Panc1 (cell line): ENCODE results near the gene DVL1. TPM values are rescaled to one million over a fixed set of nuclear protein-coding genes. Genes with fewer than 3 reads are reported as not detected.

ENCODE experiments used
- ATAC-seq: fragments of 200-7000 bp; cut with Tn5 transposase; 2 replicates; pipeline ENCODE4 v1.9.1; 2020; ENCODE audit warnings: mild to moderate bottlenecking, moderate library complexity
- BruUV-seq: library from RNA; stranded (reverse); fragments of 400-500 nt; replicated peaks from 2 replicates; lab custom pipeline; 2021; lab: Mats Ljungman, UMichigan
- CTCF ChIA-PET: fragments of 300-600 bp; sonication (Branson Sonifier 250); formaldehyde crosslinking; loops from one replicate; lab custom pipeline; 2022; ENCODE audit warnings: antibody characterized with exemption; lab: Charles Lee
- POLR2A ChIA-PET: fragments of 300-600 bp; sonication (Branson Sonifier 250); formaldehyde crosslinking; loops from one replicate; lab custom pipeline; 2022; ENCODE audit warnings: antibody characterized with exemption; lab: Charles Lee
- DNase-seq: peaks from one replicate; pipeline ENCODE4 v3.0.0-alpha.2; 2010; ENCODE audit warnings: low read depth, low spot score
- H3K27ac ChIP-seq: 2 replicates; pipeline ENCODE4 v1.5.1; 2011; ENCODE audit warnings: mild to moderate bottlenecking, low read length, inconsistent platforms
- H3K27me3 ChIP-seq: fragments of 200-500 bp; sonication (Bioruptor generic); 2 replicates; pipeline ENCODE4 v1.6.0; 2014; ENCODE audit warnings: low read length, inconsistent platforms; ENCODE audit not compliant: control insufficient read depth, insufficient read depth
- H3K36me3 ChIP-seq: fragments of 200-500 bp; sonication (Bioruptor generic); 2 replicates; pipeline ENCODE4 v1.5.1; 2014; ENCODE audit warnings: inconsistent platforms, mild to moderate bottlenecking, low read length, moderate library complexity; ENCODE audit not compliant: control insufficient read depth, insufficient read depth
- H3K4me1 ChIP-seq: 2 replicates; pipeline ENCODE4 v1.5.1; 2011; ENCODE audit warnings: inconsistent platforms, mild to moderate bottlenecking, low read length, moderate library complexity; ENCODE audit not compliant: control insufficient read depth, insufficient read depth
- H3K4me3 ChIP-seq, 2 experiments: 2 replicates each; pipeline ENCODE4 v1.5.1; 2011 to 2012; ENCODE audit warnings: low read depth in 2 of 2, low read length in 2 of 2, mild to moderate bottlenecking in 2 of 2, inconsistent platforms in 1 of 2, moderate library complexity in 1 of 2
- H3K9me3 ChIP-seq: fragments of 200-500 bp; sonication (Bioruptor generic); 2 replicates; pipeline ENCODE4 v1.5.1; 2014; ENCODE audit warnings: low read depth, mild to moderate bottlenecking, inconsistent platforms, low read length, moderate library complexity; ENCODE audit not compliant: control insufficient read depth, insufficient read depth
- POLR2AphosphoS5 ChIP-seq: IDR thresholded peaks from 2 replicates; pipeline ENCODE4 v1.6.1; 2012; ENCODE audit warnings: mild to moderate bottlenecking, low read depth, low read length, moderate library complexity
- SIN3A ChIP-seq: IDR thresholded peaks from 2 replicates; pipeline ENCODE4 v1.6.1; 2012; ENCODE audit warnings: low read depth, mild to moderate bottlenecking, low read length, moderate library complexity, borderline replicate concordance; ENCODE audit not compliant: insufficient read depth
- TCF7L2 ChIP-seq: IDR thresholded peaks from 2 replicates; pipeline ENCODE4 v1.6.1; 2011; ENCODE audit warnings: mild to moderate bottlenecking, low read depth, low read length, inconsistent platforms
- in situ Hi-C: cut with HindIII; loops from 2 replicates; pipeline ENCODE4 v1.10.0; 2016; ENCODE audit warnings: low sequenced_read_pairs, low pct_unique_long_range_greater_than_20kb
- intact Hi-C: fragments of 100-400 bp; cut with micrococcal nuclease; formaldehyde crosslinking; loops from one replicate; pipeline ENCODE4 v1.10.0; 2022; ENCODE audit not compliant: unreplicated experiment
- total RNA-seq: library from RNA; stranded (reverse); gene quantifications from one replicate; pipeline ENCODE4 v1.2.1, GENCODE V29; 2021; ENCODE audit not compliant: unreplicated experiment
- TF ChIP-seq, protein P1 (sequence below): fragments of 450-650 bp; IDR thresholded peaks from 2 replicates; pipeline ENCODE4 v1.5.1; 2017; ENCODE audit warnings: mild to moderate bottlenecking
- TF ChIP-seq, protein P2 (sequence below), 2 experiments: IDR thresholded peaks; 2 replicates each; pipeline ENCODE4 v1.6.1; 2011 to 2012; ENCODE audit warnings: low read depth in 2 of 2, control low read depth in 1 of 2, low read length in 1 of 2, mild to moderate bottlenecking in 1 of 2, moderate library complexity in 1 of 2; ENCODE audit not compliant: insufficient read depth in 1 of 2

The DVL1 gene
- total RNA-seq, 1 experiment from 2014 or later = 144 TPM

- no TSS peak for BruUV-seq
- no peaks in the 10 kb centered on the region for H3K4me1 ChIP-seq
- DNase-seq (no peak), ATAC-seq (no peak)
- H3K36me3 ChIP-seq = no peaks in the 10 kb centered on the region
- H3K27ac ChIP-seq = no peak overlapping the region
- in situ Hi-C loops (no loop called here), intact Hi-C loops (no loop called here)
- TF ChIP-seq SIN3A (no peak), POLR2AphosphoS5 (no peak), TCF7L2 (no peak)
- TF ChIP-seq, protein P1, sequence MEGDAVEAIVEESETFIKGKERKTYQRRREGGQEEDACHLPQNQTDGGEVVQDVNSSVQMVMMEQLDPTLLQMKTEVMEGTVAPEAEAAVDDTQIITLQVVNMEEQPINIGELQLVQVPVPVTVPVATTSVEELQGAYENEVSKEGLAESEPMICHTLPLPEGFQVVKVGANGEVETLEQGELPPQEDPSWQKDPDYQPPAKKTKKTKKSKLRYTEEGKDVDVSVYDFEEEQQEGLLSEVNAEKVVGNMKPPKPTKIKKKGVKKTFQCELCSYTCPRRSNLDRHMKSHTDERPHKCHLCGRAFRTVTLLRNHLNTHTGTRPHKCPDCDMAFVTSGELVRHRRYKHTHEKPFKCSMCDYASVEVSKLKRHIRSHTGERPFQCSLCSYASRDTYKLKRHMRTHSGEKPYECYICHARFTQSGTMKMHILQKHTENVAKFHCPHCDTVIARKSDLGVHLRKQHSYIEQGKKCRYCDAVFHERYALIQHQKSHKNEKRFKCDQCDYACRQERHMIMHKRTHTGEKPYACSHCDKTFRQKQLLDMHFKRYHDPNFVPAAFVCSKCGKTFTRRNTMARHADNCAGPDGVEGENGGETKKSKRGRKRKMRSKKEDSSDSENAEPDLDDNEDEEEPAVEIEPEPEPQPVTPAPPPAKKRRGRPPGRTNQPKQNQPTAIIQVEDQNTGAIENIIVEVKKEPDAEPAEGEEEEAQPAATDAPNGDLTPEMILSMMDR = no peak
- TF ChIP-seq, protein P2, sequence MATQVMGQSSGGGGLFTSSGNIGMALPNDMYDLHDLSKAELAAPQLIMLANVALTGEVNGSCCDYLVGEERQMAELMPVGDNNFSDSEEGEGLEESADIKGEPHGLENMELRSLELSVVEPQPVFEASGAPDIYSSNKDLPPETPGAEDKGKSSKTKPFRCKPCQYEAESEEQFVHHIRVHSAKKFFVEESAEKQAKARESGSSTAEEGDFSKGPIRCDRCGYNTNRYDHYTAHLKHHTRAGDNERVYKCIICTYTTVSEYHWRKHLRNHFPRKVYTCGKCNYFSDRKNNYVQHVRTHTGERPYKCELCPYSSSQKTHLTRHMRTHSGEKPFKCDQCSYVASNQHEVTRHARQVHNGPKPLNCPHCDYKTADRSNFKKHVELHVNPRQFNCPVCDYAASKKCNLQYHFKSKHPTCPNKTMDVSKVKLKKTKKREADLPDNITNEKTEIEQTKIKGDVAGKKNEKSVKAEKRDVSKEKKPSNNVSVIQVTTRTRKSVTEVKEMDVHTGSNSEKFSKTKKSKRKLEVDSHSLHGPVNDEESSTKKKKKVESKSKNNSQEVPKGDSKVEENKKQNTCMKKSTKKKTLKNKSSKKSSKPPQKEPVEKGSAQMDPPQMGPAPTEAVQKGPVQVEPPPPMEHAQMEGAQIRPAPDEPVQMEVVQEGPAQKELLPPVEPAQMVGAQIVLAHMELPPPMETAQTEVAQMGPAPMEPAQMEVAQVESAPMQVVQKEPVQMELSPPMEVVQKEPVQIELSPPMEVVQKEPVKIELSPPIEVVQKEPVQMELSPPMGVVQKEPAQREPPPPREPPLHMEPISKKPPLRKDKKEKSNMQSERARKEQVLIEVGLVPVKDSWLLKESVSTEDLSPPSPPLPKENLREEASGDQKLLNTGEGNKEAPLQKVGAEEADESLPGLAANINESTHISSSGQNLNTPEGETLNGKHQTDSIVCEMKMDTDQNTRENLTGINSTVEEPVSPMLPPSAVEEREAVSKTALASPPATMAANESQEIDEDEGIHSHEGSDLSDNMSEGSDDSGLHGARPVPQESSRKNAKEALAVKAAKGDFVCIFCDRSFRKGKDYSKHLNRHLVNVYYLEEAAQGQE (IDR thresholded peaks at IDR 0.05; ENCODE audit: insufficient read depth in 1 of 2, low read depth in 2 of 2, low read length in 1 of 2) = no peak
- no peaks in the 10 kb centered on the region for H3K27me3 ChIP-seq
- H3K4me3 ChIP-seq = no peak overlapping the region
- ChIA-PET POLR2A (no interaction called here), CTCF (no interaction called here)
- H3K9me3 ChIP-seq = no peaks in the 10 kb centered on the region
These were observed 13.4 kb downstream of the DVL1 start for GRCh38 chr1:1335792-1336248.

DNA sequence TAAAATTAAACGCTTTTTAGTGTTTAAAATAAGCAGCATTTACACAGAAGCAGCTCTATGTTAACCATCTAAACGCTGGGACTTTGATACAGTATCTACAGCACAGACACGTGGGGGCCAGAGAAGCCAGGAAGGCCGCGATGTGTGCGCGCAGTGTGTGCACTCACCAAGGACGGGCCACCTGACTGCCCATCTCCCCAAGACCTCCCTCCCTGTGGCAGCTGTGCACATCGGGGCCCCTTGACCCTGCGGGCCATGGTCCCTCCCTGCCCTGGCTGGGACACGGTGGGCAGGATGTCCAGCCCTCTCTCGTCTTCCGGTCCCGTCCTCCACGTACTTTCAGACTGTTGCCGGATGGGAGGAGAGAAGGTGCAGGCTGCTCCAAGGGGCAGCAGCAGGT, 13.9 kb downstream of the DVL1 start:
- intact Hi-C loops (no loop called here), in situ Hi-C loops (no loop called here)
- Histone ChIP-seq H3K36me3 (no peaks in the 10 kb centered on the region), H3K27me3 (no peaks in the 10 kb centered on the region), H3K4me1 (no peaks in the 10 kb centered on the region), H3K4me3 (no peak overlapping the region), H3K9me3 (no peaks in the 10 kb centered on the region), H3K27ac (no peak overlapping the region)
- DNase-seq = no peak
- BruUV-seq = TSS peak; percentile 77
- ChIA-PET CTCF (no interaction called here), POLR2A (no interaction called here)
- no peak for TF ChIP-seq POLR2AphosphoS5
- TF ChIP-seq, protein P2 (IDR thresholded peaks at IDR 0.05; ENCODE audit: insufficient read depth in 1 of 2, low read depth in 2 of 2, low read length in 1 of 2) = no peak
- TF ChIP-seq, protein P1 = no peak
- TF ChIP-seq SIN3A = no peak
- no peak for TF ChIP-seq TCF7L2
- ATAC-seq = no peak
